ENCODE results near the gene OR4C5.
"Not testable (repeated sequence)": the region's sequence is repeated elsewhere in the genome, so short reads cannot be mapped to it uniquely, and the experiment has no call there.

The OR4C5 gene

GRCh38 chr11:48366365-48366764 is at the start of gene OR4C5:
Gene OR4C5, minus strand, starts transcription at chr11:48366465. Its CDS starts 0 bp downstream, at chr11:48366465.
- DNase-seq, result no peak

GRCh38 chr11:48384670-48385069 is 18.4 kb upstream of the OR4C5 start:
- no peak for DNase-seq

GRCh38 chr11:48384151-48384550 is 17.9 kb upstream of the OR4C5 start:
- DNase-seq, result not testable (repeated sequence)

- not testable (repeated sequence) for DNase-seq
Measured at GRCh38 chr11:48361289-48361688, 5.0 kb downstream of the OR4C5 start.

GRCh38 chr11:48354677-48355076 is 11.6 kb downstream of the OR4C5 start:
- DNase-seq, result no peak

- no peak for DNase-seq
Measured at GRCh38 chr11:48354013-48354412, 12.3 kb downstream of the OR4C5 start.

- not testable (repeated sequence) for DNase-seq
Measured at GRCh38 chr11:48346286-48346685, 20.0 kb downstream of the OR4C5 start.

GRCh38 chr11:48342505-48342904 is 23.8 kb downstream of the OR4C5 start:
- DNase-seq, result not testable (repeated sequence)

GRCh38 chr11:48341466-48341865 is 24.8 kb downstream of the OR4C5 start:
- DNase-seq, result no peak

GRCh38 chr11:48324620-48325019 is 41.6 kb downstream of the OR4C5 start, which contains the start of gene OR4C3:
Gene OR4C3, plus strand, starts transcription at chr11:48324920. Its CDS starts 102 bp downstream, at chr11:48325022.
- not testable (repeated sequence) for DNase-seq

- DNase-seq, result not testable (repeated sequence)
Measured at GRCh38 chr11:48319813-48320212, 46.5 kb downstream of the OR4C5 start.

All from activated CD4-positive, alpha-beta T cell treated with anti-CD3 and anti-CD28 coated beads, Interleukin-2, Interleukin-6, amounts not matched to agents 100 ng/mL and 50 ng/mL, durations not matched to agents 16 hours and 8 hours (primary cell).